Astrocyte (in vitro differentiated cells and primary cell): Measurements from ENCODE around the gene ONECUT3. TPM values are rescaled to one million over a fixed set of nuclear protein-coding genes. Genes with fewer than 3 reads are reported as not detected.

ENCODE experiments used
- DNase-seq: peaks from one replicate; pipeline ENCODE4 v3.0.0-alpha.2; 2010; ENCODE audit warnings: low read depth
- FAIRE-seq: peaks from 2 replicates; lab custom pipeline; 2011; peaks lifted over from hg19 to GRCh38; lab: Jason Lieb, UNC
- H2AFZ ChIP-seq: 2 replicates; pipeline ENCODE4 v1.6.0; 2012; ENCODE audit warnings: low read depth, low read length, inconsistent platforms
- H3K27ac ChIP-seq: 2 replicates; pipeline ENCODE4 v1.5.1; 2011; ENCODE audit warnings: low read depth, low read length, inconsistent platforms
- H3K27me3 ChIP-seq: 2 replicates; pipeline ENCODE4 v1.6.0; 2011; ENCODE audit warnings: low read length, inconsistent platforms; ENCODE audit not compliant: insufficient read depth
- H3K36me3 ChIP-seq: 2 replicates; pipeline ENCODE4 v1.5.1; 2011; ENCODE audit warnings: low read length, inconsistent platforms; ENCODE audit not compliant: insufficient read depth
- H3K4me1 ChIP-seq: 2 replicates; pipeline ENCODE4 v1.5.1; 2011; ENCODE audit warnings: low read length, inconsistent platforms; ENCODE audit not compliant: insufficient read depth
- H3K4me2 ChIP-seq: 2 replicates; pipeline ENCODE4 v1.6.0; 2012; ENCODE audit warnings: low read length, inconsistent platforms
- H3K4me3 ChIP-seq: 2 replicates; pipeline ENCODE4 v1.5.1; 2011; ENCODE audit warnings: low read depth, mild to moderate bottlenecking, low read length, inconsistent platforms; ENCODE audit not compliant: insufficient read depth
- H3K79me2 ChIP-seq: 2 replicates; pipeline ENCODE4 v1.6.0; 2012; ENCODE audit warnings: mild to moderate bottlenecking, low read length, inconsistent platforms; ENCODE audit not compliant: insufficient read depth
- H3K9ac ChIP-seq: 2 replicates; pipeline ENCODE4 v1.6.0; 2012; ENCODE audit warnings: mild to moderate bottlenecking, low read length, inconsistent platforms
- H3K9me3 ChIP-seq: 2 replicates; pipeline ENCODE4 v1.5.1; 2012; ENCODE audit warnings: low read depth, mild to moderate bottlenecking, low read length, inconsistent platforms; ENCODE audit not compliant: insufficient read depth
- H4K20me1 ChIP-seq: 2 replicates; pipeline ENCODE4 v1.6.0; 2012; ENCODE audit warnings: low read length, inconsistent platforms; ENCODE audit not compliant: insufficient read depth
- H3K27ac Mint-ChIP-seq: one replicate; pipeline ENCODE4 v1.8.0; 2021; ENCODE audit warnings: mild to moderate bottlenecking, mixed read lengths; ENCODE audit not compliant: unreplicated experiment
- H3K27me3 Mint-ChIP-seq: one replicate; pipeline ENCODE4 v1.8.0; 2021; ENCODE audit warnings: low read depth, mixed read lengths; ENCODE audit not compliant: unreplicated experiment
- H3K36me3 Mint-ChIP-seq: one replicate; pipeline ENCODE4 v1.8.0; 2021; ENCODE audit warnings: low read depth, mixed read lengths; ENCODE audit not compliant: unreplicated experiment
- H3K4me1 Mint-ChIP-seq: one replicate; pipeline ENCODE4 v1.8.0; 2021; ENCODE audit warnings: low read depth, mixed read lengths; ENCODE audit not compliant: unreplicated experiment
- H3K4me3 Mint-ChIP-seq: one replicate; pipeline ENCODE4 v1.8.0; 2021; ENCODE audit warnings: mild to moderate bottlenecking, moderate library complexity, mixed read lengths; ENCODE audit not compliant: unreplicated experiment
- H3K9me3 Mint-ChIP-seq: one replicate; pipeline ENCODE4 v1.8.0; 2021; ENCODE audit warnings: mild to moderate bottlenecking, mixed read lengths; ENCODE audit not compliant: unreplicated experiment
- CTCF ChIP-seq: IDR thresholded peaks from 2 replicates; pipeline ENCODE4 v1.5.1; 2011; ENCODE audit warnings: low read depth, mild to moderate bottlenecking, inconsistent platforms, low read length, moderate library complexity; ENCODE audit not compliant: insufficient read depth
- EZH2 ChIP-seq: IDR thresholded peaks from 2 replicates; pipeline ENCODE4 v1.6.1; 2012; ENCODE audit warnings: mild to moderate bottlenecking, low read length, inconsistent platforms; ENCODE audit not compliant: insufficient read depth
- total RNA-seq: library from RNA; stranded (reverse); gene quantifications from 2 replicates; pipeline ENCODE4 v1.2.1, GENCODE V29; 2021

The ONECUT3 gene
- total RNA-seq, 1 donor from 2014 or later = not detected

GRCh38 chr19:1769645-1769985 is 16.3 kb downstream of the ONECUT3 start:
- Mint-ChIP-seq H3K4me3 (no peak overlapping the region), H3K27ac (no peak overlapping the region), H3K9me3 (peaks cover 12% of the 10 kb centered on the region), H3K36me3 (no peaks in the 10 kb centered on the region), H3K4me1 (no peaks in the 10 kb centered on the region), H3K27me3 (peaks cover 63% of the 10 kb centered on the region)
- Histone ChIP-seq H4K20me1 (peaks cover 8% of the 10 kb centered on the region), H3K9ac (no peak overlapping the region), H3K4me3 (no peak overlapping the region), H3K27me3 (peaks cover 42% of the 10 kb centered on the region), H3K36me3 (no peaks in the 10 kb centered on the region), H3K9me3 (peaks cover 5% of the 10 kb centered on the region), H2AFZ (no peak overlapping the region), H3K79me2 (no peaks in the 10 kb centered on the region), H3K4me1 (no peaks in the 10 kb centered on the region), H3K4me2 (no peak overlapping the region), H3K27ac (no peak overlapping the region)
- DNase-seq (no peak), FAIRE-seq (no peak)
- TF ChIP-seq EZH2 (no peak), CTCF (no peak)

GRCh38 chr19:1770866-1771576 is 17.7 kb downstream of the ONECUT3 start:
- no peak overlapping the region for H3K27ac Mint-ChIP-seq
- no peak for DNase-seq
- no peaks in the 10 kb centered on the region for H3K79me2 ChIP-seq
- TF ChIP-seq CTCF (no peak), EZH2 (no peak)
- H3K9me3 ChIP-seq = peaks cover 8% of the 10 kb centered on the region
- no peak overlapping the region for H3K9ac ChIP-seq
- peaks cover 4% of the 10 kb centered on the region for H4K20me1 ChIP-seq
- H3K4me1 ChIP-seq = no peaks in the 10 kb centered on the region
- H3K27ac ChIP-seq = no peak overlapping the region
- H3K27me3 Mint-ChIP-seq = peaks cover 56% of the 10 kb centered on the region
- peaks cover 33% of the 10 kb centered on the region for H3K27me3 ChIP-seq
- H3K36me3 Mint-ChIP-seq = no peaks in the 10 kb centered on the region
- FAIRE-seq = no peak
- H3K4me3 ChIP-seq = no peak overlapping the region
- H3K36me3 ChIP-seq = no peaks in the 10 kb centered on the region
- peaks cover 12% of the 10 kb centered on the region for H3K9me3 Mint-ChIP-seq
- H3K4me3 Mint-ChIP-seq = no peak overlapping the region
- no peak overlapping the region for H2AFZ ChIP-seq
- H3K4me2 ChIP-seq = no peak overlapping the region
- no peaks in the 10 kb centered on the region for H3K4me1 Mint-ChIP-seq

GRCh38 chr19:1773184-1773583 is 19.9 kb downstream of the ONECUT3 start:
- no peak overlapping the region for H3K9ac ChIP-seq
- peaks cover 8% of the 10 kb centered on the region for H3K9me3 ChIP-seq
- no peaks in the 10 kb centered on the region for H3K4me1 ChIP-seq
- DNase-seq = peak; percentile 82
- no peak overlapping the region for H3K4me3 Mint-ChIP-seq
- no peak overlapping the region for H3K4me3 ChIP-seq
- no peaks in the 10 kb centered on the region for H3K36me3 Mint-ChIP-seq
- no peaks in the 10 kb centered on the region for H3K36me3 ChIP-seq
- peaks cover 15% of the 10 kb centered on the region for H3K9me3 Mint-ChIP-seq
- no peak for TF ChIP-seq CTCF
- no peak for TF ChIP-seq EZH2
- H3K27me3 Mint-ChIP-seq = peaks cover 61% of the 10 kb centered on the region
- no peak for FAIRE-seq
- no peaks in the 10 kb centered on the region for H3K4me1 Mint-ChIP-seq
- no peak overlapping the region for H2AFZ ChIP-seq
- no peak overlapping the region for H3K27ac ChIP-seq
- no peaks in the 10 kb centered on the region for H4K20me1 ChIP-seq
- no peaks in the 10 kb centered on the region for H3K79me2 ChIP-seq
- no peak overlapping the region for H3K27ac Mint-ChIP-seq
- peaks cover 32% of the 10 kb centered on the region for H3K27me3 ChIP-seq
- H3K4me2 ChIP-seq = no peak overlapping the region
